ENCODE results near the gene DOCK9. TPM values are rescaled to one million over a fixed set of nuclear protein-coding genes. Genes with fewer than 3 reads are reported as not detected.

DOCK9 gene
- total RNA-seq, 1 donor from 2014 or later = 339 TPM

DNA sequence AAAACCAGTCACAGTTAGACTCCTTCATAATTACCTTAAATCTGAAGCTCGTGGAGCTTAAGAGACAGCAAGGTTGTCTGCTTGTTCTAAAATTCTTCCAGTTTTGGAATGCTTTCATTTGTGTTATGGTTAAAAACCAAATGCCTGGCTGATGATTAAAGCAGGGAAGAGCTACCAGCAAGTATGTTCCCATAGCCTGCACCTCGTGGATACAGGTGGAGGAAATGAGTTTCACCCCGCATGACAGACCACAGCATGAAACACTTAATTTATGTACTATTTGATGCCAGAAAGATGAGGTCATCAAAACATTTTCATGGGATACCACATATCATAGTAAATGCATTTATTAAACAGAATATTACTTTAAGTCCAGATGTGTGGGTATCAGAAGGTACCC is 416 bp upstream of the DOCK9 start:
- no peaks in the 10 kb centered on the region for H3K27me3 Mint-ChIP-seq (ENCODE audit: unreplicated experiment)
- no peak overlapping the region for H3K4me3 Mint-ChIP-seq (ENCODE audit: unreplicated experiment)
- H3K9me3 Mint-ChIP-seq (ENCODE audit: unreplicated experiment) = no peaks in the 10 kb centered on the region
- TF ChIP-seq, protein P1, sequence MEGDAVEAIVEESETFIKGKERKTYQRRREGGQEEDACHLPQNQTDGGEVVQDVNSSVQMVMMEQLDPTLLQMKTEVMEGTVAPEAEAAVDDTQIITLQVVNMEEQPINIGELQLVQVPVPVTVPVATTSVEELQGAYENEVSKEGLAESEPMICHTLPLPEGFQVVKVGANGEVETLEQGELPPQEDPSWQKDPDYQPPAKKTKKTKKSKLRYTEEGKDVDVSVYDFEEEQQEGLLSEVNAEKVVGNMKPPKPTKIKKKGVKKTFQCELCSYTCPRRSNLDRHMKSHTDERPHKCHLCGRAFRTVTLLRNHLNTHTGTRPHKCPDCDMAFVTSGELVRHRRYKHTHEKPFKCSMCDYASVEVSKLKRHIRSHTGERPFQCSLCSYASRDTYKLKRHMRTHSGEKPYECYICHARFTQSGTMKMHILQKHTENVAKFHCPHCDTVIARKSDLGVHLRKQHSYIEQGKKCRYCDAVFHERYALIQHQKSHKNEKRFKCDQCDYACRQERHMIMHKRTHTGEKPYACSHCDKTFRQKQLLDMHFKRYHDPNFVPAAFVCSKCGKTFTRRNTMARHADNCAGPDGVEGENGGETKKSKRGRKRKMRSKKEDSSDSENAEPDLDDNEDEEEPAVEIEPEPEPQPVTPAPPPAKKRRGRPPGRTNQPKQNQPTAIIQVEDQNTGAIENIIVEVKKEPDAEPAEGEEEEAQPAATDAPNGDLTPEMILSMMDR (IDR thresholded peaks at IDR 0.05; ENCODE audit: unreplicated experiment) = no peak
- H3K36me3 Mint-ChIP-seq (ENCODE audit: low read depth, unreplicated experiment) = no peaks in the 10 kb centered on the region
- no peak for DNase-seq (ENCODE audit: low spot score)
- H3K27ac Mint-ChIP-seq (ENCODE audit: unreplicated experiment) = peak overlapping the region; percentile 68
- peaks cover 90% of the 10 kb centered on the region for H3K4me1 Mint-ChIP-seq (ENCODE audit: unreplicated experiment)

DNA sequence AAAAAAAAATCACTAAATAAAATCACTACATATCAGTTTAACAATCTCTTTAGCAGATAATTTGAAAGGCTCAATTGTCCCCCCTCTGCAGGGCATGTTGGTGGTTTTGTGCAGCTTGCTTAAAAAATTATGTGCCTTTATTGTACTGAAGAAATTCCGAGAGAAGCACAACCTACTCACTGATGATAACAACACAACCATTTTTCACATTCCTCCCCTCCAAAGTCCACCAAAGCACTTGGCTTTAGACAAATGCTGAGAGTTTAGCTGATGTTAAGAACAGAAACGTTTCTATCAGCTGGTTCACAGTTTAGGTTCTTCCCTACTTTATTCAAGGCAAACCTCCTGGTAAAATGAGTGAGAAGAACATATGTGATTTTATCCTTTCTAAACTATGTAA is 923 bp downstream of the DOCK9 start:
- H3K4me3 Mint-ChIP-seq (ENCODE audit: unreplicated experiment) = peak overlapping the region; percentile 91
- DNase-seq (ENCODE audit: low spot score) = no peak
- H3K9me3 Mint-ChIP-seq (ENCODE audit: unreplicated experiment) = no peaks in the 10 kb centered on the region
- TF ChIP-seq, protein P1 (IDR thresholded peaks at IDR 0.05; ENCODE audit: unreplicated experiment) = no peak
- H3K27me3 Mint-ChIP-seq (ENCODE audit: unreplicated experiment) = no peaks in the 10 kb centered on the region
- H3K36me3 Mint-ChIP-seq (ENCODE audit: low read depth, unreplicated experiment) = no peaks in the 10 kb centered on the region
- peak overlapping the region; percentile 75 for H3K27ac Mint-ChIP-seq (ENCODE audit: unreplicated experiment)
- peaks cover 90% of the 10 kb centered on the region for H3K4me1 Mint-ChIP-seq (ENCODE audit: unreplicated experiment)

DNA sequence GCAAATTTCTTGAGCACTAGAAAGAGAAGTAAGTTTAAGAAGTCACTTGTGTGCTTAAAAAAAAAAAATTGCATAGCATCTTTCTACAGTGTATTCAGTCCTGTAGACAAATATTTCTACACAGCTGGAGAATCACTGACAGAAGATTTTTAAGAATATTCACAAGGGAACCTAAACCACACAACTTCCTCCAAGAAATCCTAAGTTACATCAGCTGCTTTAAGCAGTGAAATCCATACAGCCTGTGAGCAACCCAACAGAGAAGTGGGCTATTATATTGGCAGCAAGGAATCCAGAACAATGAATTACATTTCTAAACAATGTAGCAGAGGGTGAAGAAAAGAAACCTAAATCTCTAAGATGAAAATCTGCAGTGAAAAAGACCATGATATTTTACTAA is 1.5 kb downstream of the DOCK9 start:
- peaks cover 90% of the 10 kb centered on the region for H3K4me1 Mint-ChIP-seq (ENCODE audit: unreplicated experiment)
- H3K4me3 Mint-ChIP-seq (ENCODE audit: unreplicated experiment) = peak overlapping the region; percentile 91

DNA sequence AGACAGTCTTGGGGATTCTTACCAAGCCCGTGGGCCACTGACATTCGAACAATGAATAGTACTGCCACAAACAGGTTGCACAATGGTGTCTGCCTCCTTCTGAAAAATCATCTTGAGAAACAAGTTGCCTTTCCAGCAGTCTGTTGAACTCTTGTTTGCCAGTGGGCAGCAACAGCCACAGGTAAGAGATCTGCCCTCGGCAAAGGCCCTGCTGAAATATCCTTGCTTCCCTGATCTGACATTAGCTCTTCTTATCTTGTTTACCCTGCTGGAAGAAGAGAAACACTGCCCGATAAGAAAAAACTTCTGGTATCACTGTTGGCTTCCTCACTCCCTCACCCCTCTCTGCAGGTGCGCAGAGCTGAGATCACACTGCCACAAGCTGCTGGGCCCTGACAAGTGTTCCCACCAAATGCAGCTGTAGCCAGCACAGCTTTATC is 2.0 kb downstream of the DOCK9 start:
- Mint-ChIP-seq H3K27ac (ENCODE audit: unreplicated experiment) (peak overlapping the region; percentile 75), H3K9me3 (ENCODE audit: unreplicated experiment) (no peaks in the 10 kb centered on the region), H3K27me3 (ENCODE audit: unreplicated experiment) (no peaks in the 10 kb centered on the region), H3K4me3 (ENCODE audit: unreplicated experiment) (peak overlapping the region; percentile 91), H3K4me1 (ENCODE audit: unreplicated experiment) (peaks cover 89% of the 10 kb centered on the region), H3K36me3 (ENCODE audit: low read depth, unreplicated experiment) (peaks cover 2% of the 10 kb centered on the region)
- TF ChIP-seq, protein P1 (IDR thresholded peaks at IDR 0.05; ENCODE audit: unreplicated experiment) = no peak
- DNase-seq (ENCODE audit: low spot score) = peak; percentile 26

More for the DNA sequence above, 1.5 kb downstream of the DOCK9 start:
- peaks cover 2% of the 10 kb centered on the region for H3K36me3 Mint-ChIP-seq (ENCODE audit: low read depth, unreplicated experiment)
- H3K9me3 Mint-ChIP-seq (ENCODE audit: unreplicated experiment) = no peaks in the 10 kb centered on the region
- H3K27me3 Mint-ChIP-seq (ENCODE audit: unreplicated experiment) = no peaks in the 10 kb centered on the region
- DNase-seq (ENCODE audit: low spot score) = no peak
- TF ChIP-seq, protein P1 (IDR thresholded peaks at IDR 0.05; ENCODE audit: unreplicated experiment) = no peak
- H3K27ac Mint-ChIP-seq (ENCODE audit: unreplicated experiment) = peak overlapping the region; percentile 75

- Mint-ChIP-seq H3K27me3 (ENCODE audit: unreplicated experiment) (no peaks in the 10 kb centered on the region), H3K4me3 (ENCODE audit: unreplicated experiment) (no peak overlapping the region), H3K4me1 (ENCODE audit: unreplicated experiment) (peaks cover 91% of the 10 kb centered on the region), H3K27ac (ENCODE audit: unreplicated experiment) (peak overlapping the region; percentile 85), H3K9me3 (ENCODE audit: unreplicated experiment) (no peaks in the 10 kb centered on the region), H3K36me3 (ENCODE audit: low read depth, unreplicated experiment) (peaks cover 10% of the 10 kb centered on the region)
- TF ChIP-seq, protein P1 (IDR thresholded peaks at IDR 0.05; ENCODE audit: unreplicated experiment) = no peak
- no peak for DNase-seq (ENCODE audit: low spot score)
These were observed 3.8 kb downstream of the DOCK9 start for GRCh38 chr13:98974053-98974452.

All from endothelial cell (in vitro differentiated cells).